Measurements from ENCODE around the gene DNAH10.

DNAH10 gene

DNA sequence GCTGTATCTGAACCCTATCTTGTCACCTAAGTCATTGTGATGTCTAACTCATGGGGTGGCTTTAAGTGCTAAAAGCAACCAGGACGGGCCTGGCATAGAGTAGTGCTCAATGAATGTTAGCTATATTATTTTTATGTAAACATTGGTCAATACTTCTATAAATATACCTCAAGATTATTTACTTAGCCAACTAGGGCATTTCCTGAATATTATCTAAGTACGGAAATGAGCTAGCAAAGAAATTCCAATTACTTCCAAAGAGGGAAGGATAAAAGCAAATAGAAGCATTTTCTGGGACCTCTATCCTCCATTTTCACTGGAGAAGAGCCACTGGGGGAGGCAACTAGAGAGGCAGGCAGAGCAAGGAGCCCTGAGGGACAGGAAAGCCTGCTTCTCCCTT is 189.9 kb downstream of the DNAH10 start:
- no peak for DNase-seq

DNA sequence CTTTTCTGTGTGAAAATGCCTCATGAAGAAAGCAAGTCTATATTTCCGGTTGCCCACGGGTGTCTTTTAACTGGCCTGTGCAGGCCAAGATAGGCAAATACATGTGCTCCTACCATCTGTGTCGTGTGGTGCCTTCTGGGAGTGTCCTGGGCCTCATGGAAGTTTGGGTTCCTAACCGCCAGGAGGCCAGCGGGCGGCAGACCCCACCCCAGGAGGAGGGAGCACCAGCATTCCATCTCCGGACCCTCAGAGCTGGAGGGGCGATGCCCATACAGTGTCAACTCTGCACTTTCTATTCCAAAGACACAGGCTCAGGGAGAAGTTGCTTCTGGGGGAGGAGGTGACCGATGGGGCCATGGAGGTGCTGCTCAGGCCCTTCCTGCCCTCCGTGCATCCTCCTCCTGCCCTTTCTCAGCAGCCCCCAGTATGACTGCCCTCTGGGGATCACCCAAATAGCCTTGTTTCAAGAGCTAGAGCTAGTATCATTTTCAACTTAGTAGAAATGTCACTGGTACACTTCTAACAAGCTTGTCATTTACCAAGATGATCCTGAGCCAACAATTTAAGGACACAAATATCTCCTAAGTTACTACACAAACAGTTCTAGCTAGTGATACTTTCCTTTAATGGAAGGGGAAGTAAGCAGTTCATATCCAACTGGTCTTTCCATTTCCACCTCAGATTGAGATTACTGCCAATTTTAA is 192.7 kb downstream of the DNAH10 start:
- DNase-seq: no peak

DNA sequence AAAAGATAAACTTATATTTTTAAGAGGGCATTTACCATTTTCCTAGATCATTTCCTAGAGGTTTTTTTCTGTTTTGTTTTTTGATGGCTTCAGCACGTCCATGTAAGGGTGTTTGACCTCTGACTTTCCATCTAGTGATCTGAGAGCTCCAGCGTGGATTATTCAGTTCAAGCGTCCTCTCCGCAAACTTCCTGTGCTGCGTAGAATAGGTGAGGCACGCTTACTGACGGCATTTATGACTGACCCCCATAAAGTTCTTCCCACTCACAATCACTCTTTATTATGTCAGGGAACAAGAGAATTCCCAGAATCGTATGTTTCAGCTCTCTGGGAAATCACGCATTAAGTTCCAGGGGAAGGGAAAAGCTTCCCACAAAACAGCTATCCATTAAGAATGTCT is 194.1 kb downstream of the DNAH10 start:
- no peak for DNase-seq

DNA sequence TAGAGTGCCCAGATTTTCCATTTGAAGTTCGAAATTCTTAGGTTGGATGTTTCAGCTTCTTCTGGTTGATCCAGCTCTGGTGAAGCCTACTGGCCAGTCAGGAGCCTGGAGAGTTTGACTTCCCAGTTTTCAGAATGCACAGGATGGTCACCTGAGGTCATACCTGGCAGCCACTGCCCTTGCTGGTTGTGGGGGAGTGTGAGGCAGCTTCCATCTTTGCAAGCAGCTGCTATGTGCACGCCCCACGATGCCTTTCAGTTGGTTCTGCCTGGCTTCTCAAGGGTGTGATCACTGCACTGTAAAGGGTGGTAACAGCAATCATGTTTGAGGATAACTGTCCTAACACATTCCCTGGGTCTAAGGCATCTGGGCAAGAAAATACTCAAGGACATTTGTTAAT is 195.1 kb downstream of the DNAH10 start:
- DNase-seq: no peak

DNA sequence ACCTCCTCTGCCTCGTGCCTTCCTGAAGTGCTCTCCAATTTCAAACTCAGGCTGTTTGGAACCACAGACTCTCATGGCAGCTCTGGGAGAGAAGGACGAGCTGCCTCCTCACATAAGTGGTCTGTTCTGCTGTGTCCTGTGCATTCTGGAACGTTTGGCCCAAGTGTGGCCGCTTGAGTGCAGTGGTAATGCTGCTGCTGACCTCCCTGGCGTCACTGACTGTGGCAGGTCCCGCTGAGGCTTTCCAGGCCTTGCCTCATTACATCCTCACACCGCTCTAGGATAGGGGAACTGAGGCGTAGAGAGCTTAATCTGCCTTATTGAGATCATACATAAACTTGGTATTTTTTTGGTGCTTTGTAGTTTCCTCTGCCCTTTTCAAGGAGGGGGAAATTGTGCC is 196.4 kb downstream of the DNAH10 start:
- DNase-seq: no peak

DNA sequence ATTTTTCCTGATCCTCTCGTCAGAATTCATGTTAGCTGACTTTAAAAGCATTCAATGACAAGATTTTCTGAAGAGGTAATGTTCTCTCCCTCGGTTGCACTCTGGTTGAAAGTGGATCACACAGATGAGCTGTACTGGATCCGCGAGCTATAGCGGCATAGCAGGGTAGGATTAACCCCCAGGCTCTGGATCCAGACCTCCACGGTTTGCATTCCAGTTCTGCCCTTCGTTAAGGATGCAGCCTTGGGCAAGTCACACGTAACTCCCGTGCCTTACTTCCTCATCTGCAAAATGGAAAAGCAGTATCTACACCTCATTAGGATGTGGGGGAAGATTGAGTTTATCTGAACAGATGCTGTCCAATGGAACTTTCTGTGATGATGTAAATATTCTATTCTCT is 196.8 kb downstream of the DNAH10 start:
- DNase-seq: no peak

DNA sequence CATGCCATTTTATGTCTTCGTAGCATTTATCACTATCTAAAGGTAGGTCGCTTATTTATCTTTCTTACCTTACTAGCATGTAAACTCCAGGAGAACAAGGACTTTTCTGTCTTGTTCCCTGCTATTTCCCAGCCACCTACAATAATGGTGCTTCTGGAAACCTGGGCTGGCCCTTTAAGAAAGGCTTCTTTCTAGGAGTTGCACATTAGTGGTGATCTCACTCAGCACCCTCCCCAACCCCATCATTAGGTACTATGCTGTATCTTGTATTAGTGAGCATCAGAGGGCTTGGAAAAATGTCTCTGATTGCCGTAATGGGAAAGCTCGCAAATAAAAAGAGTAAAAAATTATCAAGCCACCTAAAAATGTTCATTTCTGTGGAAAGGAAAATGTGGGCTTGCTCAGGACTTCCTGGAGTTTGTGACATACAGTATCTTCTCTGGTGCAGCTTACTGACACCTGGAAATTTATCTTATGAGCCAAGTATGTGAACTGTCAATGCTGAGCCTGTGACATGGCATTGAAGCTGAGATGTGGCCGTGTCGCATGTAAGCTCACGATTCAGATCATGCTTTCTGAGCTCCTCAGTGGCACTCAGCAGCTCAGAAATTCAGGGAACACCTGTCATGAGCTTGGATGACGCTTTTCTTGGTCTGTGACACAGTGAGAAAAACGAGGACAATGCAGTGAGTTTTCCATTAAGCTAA is 198.1 kb downstream of the DNAH10 start:
- no peak for DNase-seq

DNA sequence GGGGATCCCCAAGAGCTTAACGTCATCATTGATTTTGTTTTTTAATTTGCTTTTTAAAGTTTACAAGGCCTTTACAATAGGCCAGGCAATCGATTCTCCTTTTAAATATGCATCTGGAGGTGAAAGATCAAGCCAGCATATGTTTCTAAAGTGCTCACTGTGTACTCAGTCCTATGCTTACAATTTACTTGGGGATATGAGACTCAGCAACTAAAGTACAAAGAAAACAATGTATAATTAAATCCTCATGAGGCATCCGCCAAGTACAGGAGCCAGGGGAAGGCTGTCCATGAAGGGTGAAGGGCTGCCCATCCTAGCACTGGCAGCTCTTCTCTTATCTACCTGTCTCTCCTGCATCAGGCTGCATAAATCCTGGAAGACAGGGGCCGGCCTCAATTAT is 198.8 kb downstream of the DNAH10 start:
- DNase-seq: no peak

DNA sequence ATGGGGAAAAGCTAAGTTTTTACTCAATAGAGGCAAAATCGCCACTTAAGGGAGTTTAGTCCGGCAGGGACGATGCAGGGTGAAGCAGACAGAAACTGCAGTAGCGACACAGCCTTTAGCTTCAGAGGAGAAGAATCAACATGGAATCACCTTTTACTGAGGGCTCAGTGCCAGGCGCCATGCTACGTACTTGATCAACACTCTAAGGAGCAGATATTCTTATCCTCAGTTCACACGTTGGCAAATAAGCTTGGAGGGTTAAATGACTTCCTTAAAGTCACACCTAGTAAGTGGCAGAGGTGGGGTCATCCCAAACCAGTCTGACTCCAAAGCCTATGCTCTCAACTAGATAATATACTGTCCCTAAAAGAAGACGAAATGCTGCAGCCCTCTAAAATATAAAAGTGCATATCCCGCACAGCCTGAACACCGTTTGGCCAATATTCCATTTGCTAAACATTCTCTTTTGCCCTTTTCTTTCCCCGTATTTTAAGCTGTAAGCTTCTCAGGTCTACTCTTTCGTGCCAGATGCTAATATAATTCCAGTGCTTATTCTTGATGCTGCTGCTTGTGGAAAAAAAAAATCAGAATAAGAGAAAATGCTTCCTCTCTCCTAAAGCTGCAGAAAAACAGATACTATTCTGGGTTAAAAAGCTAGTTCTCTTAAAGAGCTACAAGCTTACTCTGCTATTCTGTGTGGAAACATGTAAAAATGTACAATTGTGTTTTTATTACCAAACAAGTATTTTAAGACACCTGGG is 199.7 kb downstream of the DNAH10 start:
- DNase-seq: no peak

DNA sequence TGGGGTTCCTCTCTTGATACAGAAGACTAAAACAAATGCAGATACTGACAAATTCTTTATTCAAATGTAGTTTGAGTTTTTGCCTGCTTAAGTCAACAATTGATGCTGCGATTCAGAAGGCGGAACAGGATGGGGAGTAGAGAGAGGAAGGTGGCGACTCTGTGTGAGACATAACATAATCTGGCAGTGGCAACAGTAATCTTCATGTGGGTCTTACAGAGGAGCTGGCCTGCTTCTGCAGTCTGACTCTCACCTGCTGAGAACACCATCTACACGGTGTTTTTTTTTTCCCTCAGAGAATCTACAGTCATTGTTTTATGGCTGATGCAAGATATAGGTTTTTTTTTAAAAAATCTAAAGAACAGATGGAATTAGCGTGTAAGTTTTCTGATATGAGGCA is 200.4 kb downstream of the DNAH10 start:
- DNase-seq: no peak

DNA sequence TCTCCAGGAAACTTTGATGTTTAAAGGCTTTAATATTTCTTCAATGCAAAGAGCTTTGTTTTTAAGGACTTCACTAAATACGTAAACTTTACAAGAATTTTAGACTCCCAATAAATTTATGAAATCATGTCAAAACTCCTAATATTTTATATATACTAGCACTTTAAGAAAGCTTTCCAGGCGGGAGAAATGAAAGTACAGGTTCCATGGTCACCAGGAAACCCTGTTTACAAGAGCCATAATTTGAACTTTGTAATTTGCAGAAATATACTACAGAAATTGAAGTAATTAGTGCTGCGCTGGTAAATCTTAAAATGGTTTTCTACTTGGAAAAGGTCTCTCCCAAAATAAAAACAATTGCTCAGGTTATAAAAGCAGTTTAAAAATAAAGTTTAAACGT is 201.7 kb downstream of the DNAH10 start:
- no peak for DNase-seq

DNA sequence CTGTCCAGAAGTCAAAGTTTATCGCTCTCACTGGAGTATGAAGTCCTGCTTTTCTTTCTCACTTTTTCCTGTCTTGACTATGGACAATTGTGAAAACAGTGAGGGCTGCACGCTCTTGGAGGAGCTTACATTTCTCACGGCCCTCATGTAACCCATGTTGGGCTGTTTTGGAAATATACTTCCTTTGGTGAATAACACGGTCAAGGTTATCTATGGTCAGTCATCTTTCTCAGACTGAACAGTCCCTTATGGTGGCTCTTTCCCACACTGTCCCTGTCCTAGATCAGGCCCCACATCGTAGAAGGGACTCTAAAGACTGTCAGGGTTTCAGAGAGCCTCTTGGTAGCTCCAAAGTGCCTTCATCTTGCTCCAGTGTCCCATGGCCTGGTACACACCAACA is 203.3 kb downstream of the DNAH10 start:
- DNase-seq: no peak

DNA sequence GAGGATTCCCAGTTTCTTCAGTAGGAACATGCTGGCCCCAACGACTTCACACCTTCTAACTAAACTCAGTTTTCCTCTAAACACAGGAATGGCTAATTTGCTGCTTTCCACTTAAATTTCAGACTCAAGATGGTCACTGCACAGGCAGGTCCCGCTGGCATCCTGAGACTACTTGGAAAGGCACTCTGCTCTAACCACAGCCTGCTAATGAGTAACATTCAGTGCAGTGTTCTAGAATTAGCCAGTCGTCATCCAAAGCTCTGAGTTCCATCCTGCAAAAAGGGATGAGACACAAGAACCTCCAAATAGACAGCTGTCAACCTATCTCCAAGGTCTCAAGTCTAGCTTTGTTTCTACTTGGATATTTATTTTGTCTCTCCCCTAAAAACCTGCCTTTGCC is 204.5 kb downstream of the DNAH10 start:
- no peak for DNase-seq

DNA sequence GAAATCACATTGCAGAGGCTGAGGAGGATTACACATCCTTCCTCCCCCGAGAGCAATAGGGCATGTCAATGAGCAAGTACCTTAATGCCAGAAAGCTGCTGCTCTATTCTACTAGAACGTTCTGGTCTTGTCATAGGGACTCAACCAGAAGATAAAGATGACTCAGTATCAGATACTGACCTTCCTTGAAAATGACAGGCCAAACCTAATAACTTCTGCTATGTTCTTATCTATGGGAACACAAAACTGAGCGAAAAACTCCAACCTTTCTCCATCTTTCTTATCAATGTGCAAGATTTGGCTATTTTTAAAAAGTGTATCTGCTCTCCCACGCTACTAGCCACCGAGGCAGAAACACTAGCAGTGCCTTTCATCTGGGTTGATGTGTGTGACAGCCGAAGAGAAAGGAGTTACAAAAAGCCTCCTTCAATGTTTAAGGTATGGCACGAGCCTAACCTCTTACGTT is 205.1 kb downstream of the DNAH10 start:
- DNase-seq: no peak

DNA sequence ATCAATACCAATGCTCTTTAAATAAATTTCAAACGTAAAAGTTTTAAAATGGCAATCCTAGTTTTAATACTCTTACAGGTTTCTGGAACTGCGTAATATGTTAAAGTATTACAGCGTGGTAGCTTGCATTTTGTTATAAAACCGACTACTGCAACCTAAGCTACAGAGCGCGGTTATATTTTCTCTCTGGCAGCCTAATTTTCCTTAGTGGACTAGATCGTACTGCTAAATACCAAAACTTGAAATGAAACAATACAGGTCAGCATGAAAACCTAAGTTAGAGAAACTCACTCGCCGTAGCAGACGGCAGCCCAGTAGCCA is 209.3 kb downstream of the DNAH10 start:
- no peak for DNase-seq

DNA sequence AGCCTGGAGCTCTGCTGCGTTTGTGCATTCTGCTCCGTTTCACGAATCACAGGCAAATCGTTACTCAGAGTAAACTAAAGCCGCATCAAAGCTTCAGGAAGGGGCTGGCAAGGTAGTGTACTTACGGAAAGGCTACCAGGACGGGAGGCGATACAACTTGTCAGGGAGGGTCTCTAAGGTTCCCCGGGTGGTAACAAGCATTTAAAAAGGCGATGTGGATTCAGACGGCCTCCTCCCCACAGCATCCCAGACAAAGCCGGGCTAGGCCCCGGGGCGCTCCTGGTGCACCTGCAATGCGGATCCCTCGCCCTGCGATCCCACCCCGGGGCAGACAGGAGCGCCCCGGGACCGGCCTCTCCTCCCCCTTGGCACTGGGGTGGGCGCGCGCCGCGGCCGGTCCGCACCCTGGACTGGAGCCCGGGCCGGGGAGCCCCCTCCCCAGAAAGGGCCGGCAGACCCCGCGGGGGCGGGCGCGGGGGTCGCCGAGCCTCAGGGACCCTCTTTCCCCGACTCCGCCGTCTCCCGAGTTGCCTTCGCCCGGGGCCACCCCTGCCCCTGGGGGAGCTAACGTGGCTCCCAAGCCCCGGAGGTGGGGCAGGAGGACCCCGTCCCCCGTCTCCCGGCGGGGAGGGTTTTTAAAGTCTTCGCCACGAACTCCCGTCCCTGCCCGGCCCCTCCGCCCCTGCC is 209.8 kb downstream of the DNAH10 start:
- peak in 1 of 2 donors; percentile 34 for DNase-seq

DNA sequence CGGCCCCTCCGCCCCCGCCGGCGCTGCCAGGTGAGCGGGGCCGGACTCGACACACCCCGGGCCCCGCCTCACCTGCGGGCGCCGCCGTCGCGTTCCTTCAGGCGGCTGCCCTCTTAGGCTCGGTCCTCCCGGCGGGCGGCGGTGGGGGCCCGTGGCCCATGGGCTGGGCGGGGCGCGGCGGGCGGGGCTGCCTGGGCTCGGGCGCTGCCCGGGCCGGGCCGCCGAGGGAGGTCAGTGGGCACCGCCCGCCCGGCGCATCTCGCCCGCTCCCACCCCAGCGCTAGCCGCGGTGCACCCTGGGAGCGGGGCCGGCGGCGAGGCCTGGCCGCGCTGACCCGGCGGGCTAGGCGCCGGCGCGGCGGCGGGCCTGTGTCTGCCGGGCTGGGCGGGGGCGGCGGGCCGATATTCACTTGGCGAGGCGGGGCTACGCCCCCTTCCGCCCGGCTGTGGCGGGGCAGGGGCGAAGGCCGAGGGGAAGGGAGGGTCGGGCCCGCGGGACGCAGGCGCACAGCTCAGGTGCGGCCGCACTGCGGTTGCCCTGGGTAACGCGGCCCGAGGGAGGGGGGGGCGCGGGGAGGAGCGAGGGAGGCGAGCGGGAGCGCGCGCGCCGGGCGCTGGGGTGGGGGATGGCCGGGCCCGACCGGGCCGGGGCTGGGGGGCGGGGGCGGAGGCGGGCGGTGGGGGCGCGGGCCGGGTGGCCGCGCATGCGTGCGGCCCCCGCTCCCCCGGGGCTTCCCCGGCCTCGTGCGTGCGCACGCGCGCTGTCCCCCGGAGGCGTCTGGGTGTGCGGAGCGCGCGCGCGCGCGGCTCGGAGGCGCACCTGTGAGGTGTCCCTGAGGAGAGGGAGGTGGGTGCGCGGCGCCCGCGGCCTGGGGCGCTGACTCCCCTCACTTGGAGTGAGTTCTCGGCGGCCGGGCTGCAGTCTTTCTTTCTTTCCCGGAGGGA is 210.6 kb downstream of the DNAH10 start, which contains the start of the genes CCDC92 and ZNF664:
Gene CCDC92 (minus strand): TSS at position 375 of the 945 bp plus-strand sequence. CDS start 28,526 bp downstream, outside the sequence.
Gene ZNF664 (plus strand): TSS at position 759 of the 945 bp plus-strand sequence. CDS start 38,930 bp downstream, outside the sequence.
- DNase-seq: peak; percentile 95

DNA sequence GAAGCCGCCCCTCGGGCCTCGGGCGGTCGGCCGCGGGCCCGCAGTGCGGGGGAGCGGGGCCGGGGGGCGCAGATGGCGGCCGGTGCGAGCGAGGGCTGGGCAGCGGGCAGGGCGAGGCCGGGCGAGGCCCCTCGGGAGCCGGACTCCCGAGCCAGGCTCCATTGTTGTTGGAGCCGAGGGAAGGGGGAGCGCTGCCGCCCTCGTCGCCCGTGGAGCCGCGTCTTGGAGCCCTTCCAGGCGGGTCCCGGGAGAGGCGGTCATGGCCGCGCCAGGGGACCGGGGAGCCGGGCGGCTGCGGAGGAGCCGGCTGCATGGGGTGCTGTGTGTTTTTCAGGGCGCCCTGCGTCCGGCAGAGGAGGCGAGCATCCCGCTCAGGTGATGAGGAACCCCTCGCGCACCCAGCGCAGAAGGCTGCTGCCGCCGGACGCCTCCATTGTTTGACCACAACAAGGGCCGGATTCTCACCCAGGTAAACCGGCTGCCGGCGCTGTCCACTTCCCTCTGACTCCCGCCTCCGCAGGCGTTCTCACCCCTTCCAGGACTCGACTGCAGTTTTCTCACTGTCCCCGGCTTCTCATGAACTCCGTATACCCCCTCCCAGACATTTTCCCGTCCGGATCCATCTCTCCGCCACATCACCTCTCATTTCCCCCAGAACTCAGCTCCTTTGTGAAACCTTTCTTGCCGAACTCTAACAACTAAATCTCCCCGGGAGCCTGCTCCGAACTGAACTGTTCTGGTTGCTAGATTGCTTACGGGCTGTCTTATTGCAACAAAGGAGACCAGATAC is 211.6 kb downstream of the DNAH10 start:
- DNase-seq: peak in 1 of 2 donors; percentile 16

DNA sequence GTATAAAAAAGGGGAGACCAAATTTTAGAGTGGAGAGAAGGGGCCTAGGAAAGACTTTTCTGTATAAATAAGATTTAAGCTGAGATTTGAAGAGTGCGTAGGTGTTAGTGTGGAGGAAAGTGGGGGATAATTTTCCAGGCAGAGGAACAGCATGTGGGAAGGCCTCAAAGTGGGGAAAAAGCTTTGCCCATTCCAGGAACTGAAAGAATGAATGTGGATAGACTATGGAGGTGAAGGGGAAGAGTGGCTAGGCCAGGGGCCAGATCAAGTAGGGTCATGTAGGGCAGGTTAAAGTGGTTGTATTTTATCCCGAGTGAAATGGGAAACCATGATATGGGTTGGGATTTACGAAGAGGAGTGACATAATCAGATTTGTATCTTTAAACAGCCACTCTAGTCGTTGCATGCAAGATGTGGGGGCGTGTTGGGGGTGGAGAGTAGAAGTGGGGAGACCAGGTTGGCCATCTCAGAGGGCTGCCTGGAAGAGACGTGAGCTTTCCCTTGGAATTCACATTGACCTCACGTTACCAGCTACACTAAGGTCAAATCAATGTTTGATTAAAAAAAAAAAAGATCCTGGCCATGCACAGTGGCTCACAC is 214.2 kb downstream of the DNAH10 start:
- no peak for DNase-seq

DNA sequence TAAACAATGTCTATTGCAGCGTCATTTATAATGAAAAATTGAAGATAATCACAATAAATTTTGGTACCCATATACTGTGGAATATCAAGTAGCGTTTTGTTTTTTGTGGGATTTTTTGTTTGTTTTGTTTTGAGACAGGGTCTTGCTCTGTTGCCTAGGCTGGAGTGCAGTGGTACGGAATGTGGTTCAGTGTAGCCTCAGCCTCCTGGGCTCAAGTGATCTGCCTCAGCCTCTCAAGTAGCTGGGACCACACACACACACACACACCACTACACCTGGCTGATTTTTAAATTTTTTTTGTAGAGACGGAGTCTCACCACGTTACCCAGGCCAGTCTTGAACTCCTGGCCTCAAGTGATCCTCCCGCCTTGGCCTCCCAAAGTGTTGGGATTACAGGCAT is 217.5 kb downstream of the DNAH10 start:
- no peak for DNase-seq

DNA sequence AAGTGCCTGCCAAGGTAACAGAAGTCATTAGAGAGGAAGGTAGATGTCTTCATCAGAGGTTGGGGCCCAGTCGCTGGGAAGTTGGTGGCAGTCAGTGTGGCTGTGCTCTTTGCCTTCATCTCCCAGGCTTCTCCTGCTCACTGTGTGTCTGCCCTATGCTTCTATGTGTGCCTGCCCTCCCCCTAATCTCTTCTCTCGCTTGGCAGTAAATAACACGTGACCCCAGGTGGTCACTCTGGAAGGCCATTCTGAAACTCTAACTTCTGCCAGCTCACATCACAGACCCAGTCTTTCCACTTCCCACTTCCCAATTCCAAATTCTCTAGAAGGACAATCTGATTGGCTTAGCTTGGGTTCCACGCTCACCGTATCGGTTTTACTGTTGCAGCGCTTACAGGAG is 220.2 kb downstream of the DNAH10 start:
- DNase-seq: no peak
